ENCODE results near the gene SERF2.
A peak's percentile ranks its signal among the peaks of the same experiment; 100 is the strongest.
"Not testable (repeated sequence)": the region's sequence is repeated elsewhere in the genome, so short reads cannot be mapped to it uniquely, and the experiment has no call there.

Gene SERF2

GRCh38 chr15:43793647-43794046, 1.5 kb downstream of the SERF2 start:
- no peak for DNase-seq

- no peak for DNase-seq
Measured at GRCh38 chr15:43794269-43795037, 2.3 kb downstream of the SERF2 start.

- DNase-seq, result no peak
Measured at GRCh38 chr15:43795197-43795596, 3.1 kb downstream of the SERF2 start.

- DNase-seq, result no peak
Measured at GRCh38 chr15:43795997-43796396, 3.9 kb downstream of the SERF2 start.

GRCh38 chr15:43796566-43796965, 4.4 kb downstream of the SERF2 start:
- no peak for DNase-seq

- peak in 1 of 56 donors; percentile 14 for DNase-seq
Measured at GRCh38 chr15:43799209-43799944, 7.3 kb downstream of the SERF2 start.

- DNase-seq, result peak in 1 of 56 donors; percentile 50
Measured at GRCh38 chr15:43799945-43800285, 7.8 kb downstream of the SERF2 start, which contains the start of gene SERINC4. TSS of gene SERINC4 (minus strand) at chr15:43800220. CDS start at chr15:43799986, 234 bp downstream.

- DNase-seq, result peak; percentile 32 to 95 (median 90)
Measured at GRCh38 chr15:43800286-43801141, 8.4 kb downstream of the SERF2 start, which contains the start of gene HYPK. TSS of gene HYPK (plus strand) at chr15:43800599. CDS start at chr15:43800623, 24 bp downstream.

- not testable (repeated sequence) for DNase-seq
Measured at GRCh38 chr15:43802676-43803075, 10.6 kb downstream of the SERF2 start.

GRCh38 chr15:43808435-43808950, 16.4 kb downstream of the SERF2 start:
- DNase-seq, result no peak

- no peak for DNase-seq
Measured at GRCh38 chr15:43808960-43809678, 17.0 kb downstream of the SERF2 start.

GRCh38 chr15:43815064-43815463, 22.9 kb downstream of the SERF2 start:
- DNase-seq, result not testable (repeated sequence)

- DNase-seq, result no peak
Measured at GRCh38 chr15:43821505-43821904, 29.4 kb downstream of the SERF2 start.

GRCh38 chr15:43824302-43825246, 32.5 kb downstream of the SERF2 start, which contains the start of gene MFAP1:
TSS of gene MFAP1 (minus strand) at chr15:43824690. CDS start at chr15:43824569, 121 bp downstream.
- peak; percentile 29 to 97 (median 90) for DNase-seq

- DNase-seq, result not testable (repeated sequence)
Measured at GRCh38 chr15:43825305-43825704, 33.2 kb downstream of the SERF2 start.

- DNase-seq, result no peak
Measured at GRCh38 chr15:43826029-43826507, 33.9 kb downstream of the SERF2 start.

GRCh38 chr15:43826508-43827341, 34.6 kb downstream of the SERF2 start, which contains the start of gene WDR76:
TSS of gene WDR76 (plus strand) at chr15:43827002. CDS start at chr15:43827033, 31 bp downstream.
- DNase-seq, result peak in 30 of 56 donors; percentile 1 to 59 (median 12)
